ENCODE measurements around the gene PDHX.

DNA sequence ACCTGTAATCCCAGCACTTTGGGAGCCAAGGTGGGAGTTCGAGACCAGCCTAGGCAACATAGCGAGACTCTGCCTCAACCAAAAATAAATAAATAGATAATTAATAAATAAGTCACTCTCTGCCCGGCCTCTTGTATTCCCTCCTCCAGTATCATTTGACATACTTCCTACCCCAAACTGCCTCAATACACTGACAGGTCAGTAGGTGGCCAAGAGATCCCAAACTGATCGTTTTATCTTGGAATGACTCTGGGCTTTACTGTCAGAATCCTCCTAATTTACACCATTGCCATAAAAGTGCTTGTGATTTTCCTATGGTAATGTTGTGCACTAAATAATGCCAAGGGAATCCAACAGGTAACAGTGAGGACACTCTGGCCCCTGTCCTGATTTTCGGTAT, 94.2 kb downstream of the PDHX start:
- TF ChIP-seq, protein P1, sequence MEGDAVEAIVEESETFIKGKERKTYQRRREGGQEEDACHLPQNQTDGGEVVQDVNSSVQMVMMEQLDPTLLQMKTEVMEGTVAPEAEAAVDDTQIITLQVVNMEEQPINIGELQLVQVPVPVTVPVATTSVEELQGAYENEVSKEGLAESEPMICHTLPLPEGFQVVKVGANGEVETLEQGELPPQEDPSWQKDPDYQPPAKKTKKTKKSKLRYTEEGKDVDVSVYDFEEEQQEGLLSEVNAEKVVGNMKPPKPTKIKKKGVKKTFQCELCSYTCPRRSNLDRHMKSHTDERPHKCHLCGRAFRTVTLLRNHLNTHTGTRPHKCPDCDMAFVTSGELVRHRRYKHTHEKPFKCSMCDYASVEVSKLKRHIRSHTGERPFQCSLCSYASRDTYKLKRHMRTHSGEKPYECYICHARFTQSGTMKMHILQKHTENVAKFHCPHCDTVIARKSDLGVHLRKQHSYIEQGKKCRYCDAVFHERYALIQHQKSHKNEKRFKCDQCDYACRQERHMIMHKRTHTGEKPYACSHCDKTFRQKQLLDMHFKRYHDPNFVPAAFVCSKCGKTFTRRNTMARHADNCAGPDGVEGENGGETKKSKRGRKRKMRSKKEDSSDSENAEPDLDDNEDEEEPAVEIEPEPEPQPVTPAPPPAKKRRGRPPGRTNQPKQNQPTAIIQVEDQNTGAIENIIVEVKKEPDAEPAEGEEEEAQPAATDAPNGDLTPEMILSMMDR (IDR thresholded peaks at IDR 0.05), result no peak
- TF ChIP-seq POLR2A (IDR thresholded peaks at IDR 0.05), result no peak
